Vagina (tissue), 2 donors: ENCODE measurements around the gene GPR18. TPM values are rescaled to one million over a fixed set of nuclear protein-coding genes. Genes with fewer than 3 reads are reported as not detected.

Experiments
- DNase-seq, 2 donors: peaks; one replicate each; pipeline ENCODE4 v3.0.0-alpha.2; 2017; ENCODE audit errors: extremely low spot score in 2 of 2
- H3K27ac ChIP-seq: fragments of 200-600 bp; sonication (generic); one replicate; pipeline ENCODE4 v1.5.1; 2019
- H3K27me3 ChIP-seq: fragments of 200-600 bp; sonication (generic); one replicate; pipeline ENCODE4 v1.5.1; 2019
- H3K36me3 ChIP-seq, 2 donors: fragments of 200-600 bp; sonication (generic); one replicate each; pipeline ENCODE4 v1.5.1; 2017 to 2019
- H3K4me1 ChIP-seq: fragments of 200-600 bp; sonication (generic); one replicate; pipeline ENCODE4 v1.5.1; 2019
- H3K4me3 ChIP-seq, 2 donors: fragments of 200-600 bp; sonication (generic); 1 replicate in 1 of 2; 2 replicates in 1 of 2; pipeline ENCODE4 v1.5.1; 2016 to 2019
- H3K9me3 ChIP-seq: fragments of 200-600 bp; sonication (generic); one replicate; pipeline ENCODE4 v1.5.1; 2019
- POLR2A ChIP-seq, 2 donors: fragments of 450-650 bp; IDR thresholded peaks; one replicate each; pipeline ENCODE4 v1.6.1; 2017; ENCODE audit warnings: antibody characterized with exemption in 2 of 2, mild to moderate bottlenecking in 2 of 2, moderate library complexity in 2 of 2
- POLR2AphosphoS5 ChIP-seq, 2 donors: sonication (generic); formaldehyde crosslinking; IDR thresholded peaks; one replicate each; pipeline ENCODE4 v1.9.0; 2017; ENCODE audit warnings: antibody characterized with exemption in 2 of 2, mild to moderate bottlenecking in 2 of 2, low read depth in 1 of 2; ENCODE audit not compliant: insufficient read depth in 1 of 2
- intact Hi-C: fragments of 100-400 bp; cut with DNase I; formaldehyde crosslinking; loops from one replicate; pipeline ENCODE4 v1.15.1; 2023
- total RNA-seq: library from RNA; depleted of rRNA; stranded (reverse); fragments of >200 nt; gene quantifications from one replicate; pipeline ENCODE4 v1.2.3, GENCODE V29; 2016
- TF ChIP-seq, protein P1 (sequence below), 3 experiments: fragments of 450-650 bp in 2 of 3; fragments of 200-600 bp in 1 of 3; sonication (generic) in 1 of 3; IDR thresholded peaks; one replicate each; pipeline ENCODE4 v1.5.1; 2017 to 2019; ENCODE audit warnings: antibody characterized with exemption in 3 of 3, mild to moderate bottlenecking in 2 of 3, moderate library complexity in 2 of 3

Gene GPR18
- total RNA-seq, 1 donor from 2014 or later, result not detected

DNA sequence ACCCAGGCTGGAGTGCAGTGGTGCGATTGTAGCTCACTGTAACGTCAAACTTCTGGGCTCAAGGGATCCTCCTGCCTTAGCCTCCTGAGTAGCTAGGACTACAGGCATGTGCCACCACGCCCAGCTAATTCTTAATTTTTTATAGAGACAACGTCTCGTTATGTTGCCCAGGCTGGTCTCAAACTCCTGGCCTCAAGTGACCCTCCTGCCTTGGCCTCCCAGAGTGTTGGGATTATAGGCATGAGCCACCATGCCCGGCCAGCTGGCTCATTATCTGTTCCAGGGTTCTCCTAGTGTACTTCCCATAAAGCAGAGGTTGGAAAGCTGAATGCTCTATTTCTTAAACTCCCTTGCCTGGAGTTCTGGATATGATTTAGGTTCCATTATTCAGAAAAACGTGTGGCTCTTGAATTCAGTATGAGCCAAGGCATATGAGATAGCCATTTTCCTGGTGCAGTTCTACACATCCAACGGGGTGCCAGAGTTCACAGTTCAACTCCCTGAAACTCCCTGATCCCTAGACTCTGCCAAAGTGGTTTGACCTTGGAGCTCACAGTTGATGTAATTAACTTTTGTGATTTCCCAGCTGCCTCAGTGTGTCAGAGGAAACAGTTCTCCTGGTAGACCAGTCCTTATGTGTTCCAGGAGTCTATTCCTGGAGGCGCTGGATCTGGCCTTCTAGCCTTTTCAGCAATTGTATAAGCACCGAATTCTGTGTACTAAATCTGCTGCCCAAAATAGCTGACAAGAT lies 27.4 kb upstream of the GPR18 start:
- intact Hi-C loops, result no loop called here
- no peaks in the 10 kb centered on the region for H3K9me3 ChIP-seq
- no peaks in the 10 kb centered on the region for H3K27me3 ChIP-seq
- no peak for DNase-seq
- H3K4me1 ChIP-seq, result peaks cover 48% of the 10 kb centered on the region
- no peak overlapping the region for H3K27ac ChIP-seq
- no peak for TF ChIP-seq POLR2AphosphoS5 (IDR thresholded peaks at IDR 0.05; ENCODE audit: insufficient read depth in 1 of 2, low read depth in 1 of 2)
- TF ChIP-seq, protein P1, sequence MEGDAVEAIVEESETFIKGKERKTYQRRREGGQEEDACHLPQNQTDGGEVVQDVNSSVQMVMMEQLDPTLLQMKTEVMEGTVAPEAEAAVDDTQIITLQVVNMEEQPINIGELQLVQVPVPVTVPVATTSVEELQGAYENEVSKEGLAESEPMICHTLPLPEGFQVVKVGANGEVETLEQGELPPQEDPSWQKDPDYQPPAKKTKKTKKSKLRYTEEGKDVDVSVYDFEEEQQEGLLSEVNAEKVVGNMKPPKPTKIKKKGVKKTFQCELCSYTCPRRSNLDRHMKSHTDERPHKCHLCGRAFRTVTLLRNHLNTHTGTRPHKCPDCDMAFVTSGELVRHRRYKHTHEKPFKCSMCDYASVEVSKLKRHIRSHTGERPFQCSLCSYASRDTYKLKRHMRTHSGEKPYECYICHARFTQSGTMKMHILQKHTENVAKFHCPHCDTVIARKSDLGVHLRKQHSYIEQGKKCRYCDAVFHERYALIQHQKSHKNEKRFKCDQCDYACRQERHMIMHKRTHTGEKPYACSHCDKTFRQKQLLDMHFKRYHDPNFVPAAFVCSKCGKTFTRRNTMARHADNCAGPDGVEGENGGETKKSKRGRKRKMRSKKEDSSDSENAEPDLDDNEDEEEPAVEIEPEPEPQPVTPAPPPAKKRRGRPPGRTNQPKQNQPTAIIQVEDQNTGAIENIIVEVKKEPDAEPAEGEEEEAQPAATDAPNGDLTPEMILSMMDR (IDR thresholded peaks at IDR 0.05), result no peak
- TF ChIP-seq POLR2A (IDR thresholded peaks at IDR 0.05), result no peak
- no peak overlapping the region for H3K4me3 ChIP-seq
- H3K36me3 ChIP-seq, result no peaks in the 10 kb centered on the region

DNA sequence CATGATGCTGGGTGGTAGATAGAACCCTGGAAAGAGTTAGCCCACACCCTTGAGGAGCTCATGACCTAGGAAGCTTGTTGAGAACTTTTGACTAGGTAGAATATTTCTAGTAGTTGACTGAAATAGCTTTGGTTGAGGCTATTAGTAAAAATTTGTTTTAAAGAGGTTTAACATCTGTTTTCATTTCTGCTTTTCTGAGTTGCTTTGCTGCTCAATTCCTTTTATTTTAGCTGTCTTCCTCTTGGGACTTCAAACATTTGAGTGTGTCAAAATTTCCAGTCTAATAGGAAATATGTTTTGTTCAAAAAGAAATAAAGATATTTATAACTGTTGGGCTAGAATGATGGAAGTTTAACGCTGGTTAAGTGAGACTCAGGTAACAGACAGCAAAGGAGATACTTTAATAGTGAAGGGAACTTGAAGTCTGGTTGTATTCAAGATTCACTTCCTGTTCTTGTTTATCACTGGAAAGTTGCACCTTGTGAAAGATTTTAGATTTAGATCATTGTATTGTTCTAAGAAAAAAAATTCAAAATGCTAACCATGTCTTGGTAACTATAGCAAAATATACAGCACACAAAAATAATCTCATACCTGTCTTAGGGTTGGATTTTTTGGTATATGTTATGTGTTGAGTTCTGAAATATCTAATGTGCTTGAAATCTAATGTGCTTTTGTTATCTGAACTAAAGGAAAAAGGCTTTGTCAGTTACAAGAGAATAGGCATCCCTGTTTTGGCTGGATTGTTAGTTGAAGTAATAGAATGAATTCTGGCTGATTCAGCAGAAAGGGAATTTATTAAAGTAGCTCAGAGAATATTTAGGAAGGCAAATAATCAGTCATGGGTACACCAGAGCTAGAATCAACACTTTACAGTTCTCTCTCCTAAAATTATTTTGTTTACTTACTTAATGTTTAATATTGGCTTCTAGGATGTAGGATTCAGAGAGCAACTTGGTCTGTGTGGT lies 24.4 kb upstream of the GPR18 start:
- peaks cover 42% of the 10 kb centered on the region for H3K4me1 ChIP-seq
- TF ChIP-seq, protein P1 (IDR thresholded peaks at IDR 0.05), result no peak
- TF ChIP-seq POLR2AphosphoS5 (IDR thresholded peaks at IDR 0.05; ENCODE audit: insufficient read depth in 1 of 2, low read depth in 1 of 2) (no peak), POLR2A (IDR thresholded peaks at IDR 0.05) (no peak)

DNA sequence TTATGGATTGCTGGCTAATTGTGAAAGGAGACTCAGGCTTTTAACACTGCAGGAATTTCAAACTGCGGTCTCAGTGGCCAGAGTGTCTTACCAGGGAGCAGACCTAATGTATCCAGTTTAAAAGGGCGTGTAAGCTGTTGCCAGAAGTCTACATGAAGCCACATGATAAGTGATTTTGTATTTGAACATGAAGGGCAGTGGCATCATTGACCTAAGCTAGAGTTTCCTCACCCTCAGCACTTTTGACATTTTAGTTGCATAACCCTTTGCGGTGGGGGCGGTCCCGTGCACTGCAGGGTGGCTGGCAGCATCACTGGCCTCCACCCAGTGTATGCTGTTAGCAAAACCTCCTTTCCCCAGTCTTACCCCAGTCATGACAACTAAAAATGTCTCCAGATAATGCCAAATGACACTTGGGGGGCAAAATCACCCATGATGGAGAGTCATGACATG lies 23.7 kb upstream of the GPR18 start:
- no peak overlapping the region for H3K4me3 ChIP-seq
- H3K27me3 ChIP-seq, result no peaks in the 10 kb centered on the region
- H3K4me1 ChIP-seq, result peaks cover 38% of the 10 kb centered on the region
- no peaks in the 10 kb centered on the region for H3K36me3 ChIP-seq
- TF ChIP-seq POLR2A (IDR thresholded peaks at IDR 0.05), result no peak
- peak in 1 of 2 donors; percentile 20 for TF ChIP-seq POLR2AphosphoS5 (IDR thresholded peaks at IDR 0.05; ENCODE audit: insufficient read depth in 1 of 2, low read depth in 1 of 2)
- H3K9me3 ChIP-seq, result no peaks in the 10 kb centered on the region
- H3K27ac ChIP-seq, result peak overlapping the region; percentile 55
- no peak for DNase-seq
- intact Hi-C loops, result no loop called here

More for the DNA sequence above, 24.4 kb upstream of the GPR18 start:
- Histone ChIP-seq H3K27me3 (no peaks in the 10 kb centered on the region), H3K9me3 (no peaks in the 10 kb centered on the region), H3K4me3 (no peak overlapping the region), H3K36me3 (no peaks in the 10 kb centered on the region), H3K27ac (peak overlapping the region; percentile 55)
- DNase-seq, result no peak
- intact Hi-C loops, result no loop called here

DNA sequence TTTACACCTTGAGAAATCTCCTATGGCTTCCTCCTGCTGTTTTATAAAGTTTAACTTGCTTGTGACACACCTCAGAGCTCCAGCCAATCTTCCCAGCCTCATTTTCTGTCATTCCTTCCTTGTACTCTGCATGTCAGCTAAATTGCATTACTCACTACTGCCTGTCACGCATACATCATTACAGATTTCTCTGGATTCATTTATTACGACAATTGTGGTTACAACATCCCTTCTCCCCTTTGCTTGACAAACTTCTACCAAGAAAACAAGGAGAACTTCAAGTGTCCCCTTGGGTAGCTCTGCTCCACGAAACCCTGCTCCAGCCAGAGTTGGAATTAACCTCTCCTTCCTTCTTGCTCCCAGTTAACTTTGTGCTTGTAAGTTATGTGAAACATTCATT lies 22.0 kb upstream of the GPR18 start:
- no peaks in the 10 kb centered on the region for H3K27me3 ChIP-seq
- TF ChIP-seq, protein P1 (IDR thresholded peaks at IDR 0.05), result no peak
- TF ChIP-seq POLR2A (IDR thresholded peaks at IDR 0.05) (no peak), POLR2AphosphoS5 (IDR thresholded peaks at IDR 0.05; ENCODE audit: insufficient read depth in 1 of 2, low read depth in 1 of 2) (no peak)
- no peaks in the 10 kb centered on the region for H3K36me3 ChIP-seq
- no peak for DNase-seq
- no peak overlapping the region for H3K27ac ChIP-seq
- H3K9me3 ChIP-seq, result no peaks in the 10 kb centered on the region
- no peak overlapping the region for H3K4me3 ChIP-seq
- peaks cover 30% of the 10 kb centered on the region for H3K4me1 ChIP-seq
- intact Hi-C loops, result no loop called here

DNA sequence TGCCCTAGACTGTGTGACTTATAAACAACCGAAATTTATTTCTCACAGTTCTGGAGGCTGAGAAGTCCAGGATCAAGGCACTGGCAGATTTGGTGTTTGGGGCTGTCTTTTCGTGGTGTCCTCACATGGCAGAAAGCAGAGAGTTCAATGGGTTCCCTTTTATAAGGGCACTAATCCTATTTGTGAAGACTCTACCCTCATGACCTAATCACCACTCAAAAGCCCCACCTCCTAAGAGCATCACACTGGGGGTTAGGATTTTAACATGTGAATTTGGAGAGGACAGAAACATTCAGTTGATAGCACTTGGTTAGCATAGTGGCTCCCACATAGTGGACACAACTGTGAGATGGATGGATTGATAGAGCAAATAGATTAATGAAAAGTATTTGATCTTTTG lies 21.5 kb upstream of the GPR18 start:
- peaks cover 30% of the 10 kb centered on the region for H3K4me1 ChIP-seq

More for the DNA sequence above, 21.5 kb upstream of the GPR18 start:
- H3K9me3 ChIP-seq, result no peaks in the 10 kb centered on the region
- intact Hi-C loops, result no loop called here
- TF ChIP-seq POLR2AphosphoS5 (IDR thresholded peaks at IDR 0.05; ENCODE audit: insufficient read depth in 1 of 2, low read depth in 1 of 2), result no peak
- TF ChIP-seq, protein P1 (IDR thresholded peaks at IDR 0.05), result no peak
- TF ChIP-seq POLR2A (IDR thresholded peaks at IDR 0.05), result no peak
- no peaks in the 10 kb centered on the region for H3K36me3 ChIP-seq
- no peak for DNase-seq
- no peak overlapping the region for H3K4me3 ChIP-seq
- no peaks in the 10 kb centered on the region for H3K27me3 ChIP-seq
- H3K27ac ChIP-seq, result no peak overlapping the region
